Endodermal cell (in vitro differentiated cells): ENCODE data around the gene ULK1. TPM values are rescaled to one million over a fixed set of nuclear protein-coding genes. Genes with fewer than 3 reads are reported as not detected.

Experiments used
- DNase-seq: peaks from one replicate; pipeline ENCODE4 v3.0.0-alpha.2; 2017
- H3K27ac ChIP-seq: 2 replicates; pipeline ENCODE4 v1.5.1; 2013; ENCODE audit warnings: mild to moderate bottlenecking, low read depth, low read length, moderate library complexity
- H3K27me3 ChIP-seq: 2 replicates; pipeline ENCODE4 v1.6.1; 2013; ENCODE audit warnings: mild to moderate bottlenecking, low read length, moderate library complexity; ENCODE audit not compliant: insufficient read depth, control insufficient read depth, poor library complexity, severe bottlenecking
- H3K36me3 ChIP-seq: 2 replicates; pipeline ENCODE4 v1.7.0; 2013; ENCODE audit warnings: mild to moderate bottlenecking, low read length, moderate library complexity; ENCODE audit not compliant: control insufficient read depth, insufficient read depth
- H3K4me1 ChIP-seq: one replicate; pipeline ENCODE4 v1.7.0; 2013; ENCODE audit warnings: low read length; ENCODE audit not compliant: control insufficient read depth, insufficient read depth
- H3K4me3 ChIP-seq: 2 replicates; pipeline ENCODE4 v1.5.1; 2013; ENCODE audit warnings: mild to moderate bottlenecking, low read length, moderate library complexity
- H3K9ac ChIP-seq: 2 replicates; pipeline ENCODE4 v1.6.1; 2013; ENCODE audit warnings: mild to moderate bottlenecking, low read length, moderate library complexity; ENCODE audit not compliant: poor library complexity, severe bottlenecking; ENCODE audit errors: extremely low read depth
- H3K9me3 ChIP-seq: 2 replicates; pipeline ENCODE4 v1.6.1; 2013; ENCODE audit warnings: mild to moderate bottlenecking, low read length, moderate library complexity; ENCODE audit not compliant: control insufficient read depth
- H3K27ac Mint-ChIP-seq: 2 replicates; pipeline ENCODE4 v1.8.0; 2020; ENCODE audit warnings: mixed read lengths
- H3K27me3 Mint-ChIP-seq: 2 replicates; pipeline ENCODE4 v1.8.0; 2021; ENCODE audit warnings: mild to moderate bottlenecking, mixed read lengths; ENCODE audit not compliant: insufficient read depth
- H3K36me3 Mint-ChIP-seq: 2 replicates; pipeline ENCODE4 v1.8.0; 2020; ENCODE audit warnings: low read depth, mixed read lengths
- H3K4me1 Mint-ChIP-seq: 2 replicates; pipeline ENCODE4 v1.8.0; 2020; ENCODE audit warnings: mixed read lengths
- H3K4me3 Mint-ChIP-seq: 2 replicates; pipeline ENCODE4 v1.8.0; 2020; ENCODE audit warnings: mild to moderate bottlenecking, moderate library complexity, mixed read lengths
- H3K9me3 Mint-ChIP-seq: 2 replicates; pipeline ENCODE4 v1.8.0; 2020; ENCODE audit warnings: mild to moderate bottlenecking, mixed read lengths
- CTCF ChIP-seq: fragments of 200-600 bp; sonication (generic); conservative IDR thresholded peaks from 2 replicates; pipeline ENCODE4 v1.5.0; 2021; ENCODE audit warnings: antibody characterized with exemption, mild to moderate bottlenecking
- WGBS, 2 experiments: methylation state at CpG; one replicate each; pipeline versions ENCODE4 v1.1.5 to v1.1.7; 2013; ENCODE audit warnings: missing lambda C conversion rate in 2 of 2, mixed read lengths in 1 of 2; ENCODE audit not compliant: insufficient coverage in 1 of 2, insufficient read length in 1 of 2; 5-methylcytosine and 5-hydroxymethylcytosine counted together
- total RNA-seq, 2 donors: library from RNA; stranded (reverse); fragmentation: NEBNext Ultra II Directional in 1 of 2; extraction: Animal tissue kit (Norgen Biotek cat#: 25700) in 1 of 2; gene quantifications; 2 replicates in 1 of 2; 3 replicates in 1 of 2; pipeline ENCODE4 v1.2.1, GENCODE V29; 2021

ULK1 gene
- total RNA-seq, 2 donors from 2014 or later, result 68.0 to 104 TPM

- Mint-ChIP-seq H3K27me3 (no peaks in the 10 kb centered on the region), H3K4me3 (no peak overlapping the region), H3K9me3 (no peaks in the 10 kb centered on the region), H3K4me1 (no peaks in the 10 kb centered on the region), H3K27ac (no peak overlapping the region), H3K36me3 (peaks cover 22% of the 10 kb centered on the region)
- no peak overlapping the region for H3K27ac ChIP-seq
- no peak overlapping the region for H3K9ac ChIP-seq
- peaks cover 26% of the 10 kb centered on the region for H3K36me3 ChIP-seq
- H3K4me1 ChIP-seq, result no peaks in the 10 kb centered on the region
- no peaks in the 10 kb centered on the region for H3K9me3 ChIP-seq
- no peak for DNase-seq
- WGBS, 2 experiments, result 96% methylated on average over 44 to 96 of the region's 96 CpGs
- TF ChIP-seq CTCF, result no peak
- H3K4me3 ChIP-seq, result no peak overlapping the region
- no peaks in the 10 kb centered on the region for H3K27me3 ChIP-seq
Observed at GRCh38 chr12:131908092-131909080, 14.0 kb downstream of the ULK1 start.

GRCh38 chr12:131909081-131909751 lies 14.8 kb downstream of the ULK1 start:
- Mint-ChIP-seq H3K9me3 (no peaks in the 10 kb centered on the region), H3K4me1 (no peaks in the 10 kb centered on the region)

More at GRCh38 chr12:131909081-131909751, 14.8 kb downstream of the ULK1 start:
- Histone ChIP-seq H3K36me3 (peaks cover 26% of the 10 kb centered on the region), H3K27me3 (no peaks in the 10 kb centered on the region), H3K9ac (no peak overlapping the region), H3K9me3 (no peaks in the 10 kb centered on the region), H3K4me3 (no peak overlapping the region), H3K27ac (no peak overlapping the region), H3K4me1 (no peaks in the 10 kb centered on the region)
- no peaks in the 10 kb centered on the region for H3K27me3 Mint-ChIP-seq
- no peak overlapping the region for H3K4me3 Mint-ChIP-seq
- WGBS, 2 experiments, result 96 to 97% methylated on average over 52 to 61 of the region's 61 CpGs
- no peak overlapping the region for H3K27ac Mint-ChIP-seq
- no peak for TF ChIP-seq CTCF
- peaks cover 24% of the 10 kb centered on the region for H3K36me3 Mint-ChIP-seq
- no peak for DNase-seq
